A549 (cell line): ENCODE results near the gene CDHR4.

Source experiments
- CTCF ChIP-seq: fragments of >200 bp; sonication (Bioruptor Twin); formaldehyde crosslinking; IDR thresholded peaks from 3 replicates; pipeline ENCODE4 v1.5.1; 2016
- FOSB ChIP-seq: fragments of 250-450 bp; sonication (Bioruptor Pico); IDR thresholded peaks from 2 replicates; pipeline ENCODE4 v1.5.0; 2020; ENCODE audit warnings: mild to moderate bottlenecking, moderate library complexity
- JUN ChIP-seq, 2 experiments: fragments of >200 bp; sonication (Bioruptor Twin); formaldehyde crosslinking; IDR thresholded peaks; 2 replicates in 1 of 2; 3 replicates in 1 of 2; pipeline ENCODE4 v1.6.1; 2016 to 2017
- NFE2L2 ChIP-seq: fragments of 150-350 bp; conservative IDR thresholded peaks from 2 replicates; pipeline ENCODE4 v1.6.1; 2014; ENCODE audit warnings: low read length
- REST ChIP-seq: fragments of 200-600 bp; sonication (generic); IDR thresholded peaks from 2 replicates; pipeline ENCODE4 v1.6.1; 2016; ENCODE audit warnings: antibody characterized with exemption, mild to moderate bottlenecking, moderate library complexity
- SMC3 ChIP-seq: fragments of >200 bp; sonication (Bioruptor Twin); formaldehyde crosslinking; IDR thresholded peaks from 3 replicates; pipeline ENCODE4 v1.6.1; 2018; ENCODE audit warnings: inconsistent platforms

DNA sequence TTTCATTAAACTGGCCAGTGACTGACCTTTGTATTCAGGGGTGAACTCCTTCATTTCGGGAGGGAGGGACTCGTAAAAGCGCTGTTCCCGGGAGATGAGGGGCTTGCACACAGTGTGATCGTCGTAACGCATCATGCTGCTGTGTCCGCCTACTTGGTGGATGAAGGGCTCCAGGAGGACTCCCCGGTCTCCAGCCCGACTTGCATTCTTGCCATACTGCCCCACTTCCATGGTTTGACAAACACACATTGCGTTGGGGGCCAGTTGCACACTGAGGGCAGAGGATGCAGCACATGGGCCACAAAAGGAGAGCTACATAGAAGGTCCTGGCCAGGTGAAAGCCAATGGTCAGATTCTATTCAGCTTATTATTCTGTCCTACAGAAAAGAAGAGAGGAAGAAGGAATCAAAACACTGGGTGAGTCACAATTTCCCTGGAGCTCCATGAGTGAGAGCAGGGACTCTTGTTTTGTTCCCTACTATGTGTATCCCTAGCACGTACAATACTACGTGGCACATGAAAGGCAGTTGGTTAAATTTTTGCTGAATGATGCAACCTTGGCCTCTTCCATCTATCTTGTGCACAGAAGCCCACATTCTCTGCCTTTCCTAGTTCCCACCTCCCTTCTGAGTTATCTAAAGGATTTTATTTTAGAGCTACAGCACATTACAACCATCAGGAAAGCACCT lies 51.7 kb downstream of the CDHR4 start:
- TF ChIP-seq JUN (IDR thresholded peaks at IDR 0.05) (no peak), CTCF (no peak), NFE2L2 (no peak), FOSB (CRISPR knock-in tag) (no peak), REST (no peak), SMC3 (no peak)
